Coronary artery (tissue), 2 donors: ENCODE results near the gene MMP2.
A peak's percentile ranks its signal among the peaks of the same experiment; 100 is the strongest.

Experiments
- DNase-seq: peaks from one replicate; pipeline ENCODE4 v3.0.0-alpha.2; 2017; ENCODE audit warnings: low spot score
- H3K27ac ChIP-seq, 2 donors: fragments of 200-600 bp; sonication (generic); one replicate each; pipeline ENCODE4 v1.5.1; 2016 to 2019
- H3K4me3 ChIP-seq: fragments of 200-600 bp; sonication (generic); 2 replicates; pipeline ENCODE4 v1.5.1; 2016; ENCODE audit warnings: mild to moderate bottlenecking, moderate library complexity
- CTCF ChIP-seq: fragments of 200-600 bp; sonication (generic); IDR thresholded peaks from one replicate; pipeline ENCODE4 v1.5.1; 2019; ENCODE audit warnings: antibody characterized with exemption

The MMP2 gene

GRCh38 chr16:55453909-55454308, 25.1 kb upstream of the MMP2 start:
- H3K27ac ChIP-seq: no peak overlapping the region
- no peak for DNase-seq
- no peak overlapping the region for H3K4me3 ChIP-seq
- TF ChIP-seq CTCF: no peak

GRCh38 chr16:55454861-55455260, 24.1 kb upstream of the MMP2 start:
- no peak for DNase-seq
- Histone ChIP-seq H3K4me3 (no peak overlapping the region), H3K27ac (no peak overlapping the region)
- no peak for TF ChIP-seq CTCF

GRCh38 chr16:55462241-55462640, 16.8 kb upstream of the MMP2 start:
- Histone ChIP-seq H3K4me3 (no peak overlapping the region), H3K27ac (no peak overlapping the region)
- TF ChIP-seq CTCF: no peak
- no peak for DNase-seq

DNA sequence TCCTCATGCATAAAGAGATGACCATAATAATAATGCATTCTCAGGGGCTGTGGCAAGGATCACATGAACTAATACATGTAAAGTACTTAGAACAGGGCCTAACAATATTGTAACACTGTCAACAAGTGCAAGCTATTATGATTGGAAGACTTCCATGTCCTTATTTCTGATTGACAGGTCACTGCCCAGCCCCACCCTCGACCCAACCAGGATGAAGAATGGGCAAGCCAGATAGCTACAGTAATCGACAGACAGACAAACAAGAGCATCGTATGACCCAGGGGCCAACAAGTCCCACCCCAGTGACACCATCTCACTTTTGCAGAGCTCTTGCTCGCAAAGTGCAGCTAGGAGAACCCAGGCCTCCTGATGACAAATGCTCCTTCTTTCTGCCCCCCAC, 14.6 kb upstream of the MMP2 start:
- TF ChIP-seq CTCF: no peak
- Histone ChIP-seq H3K27ac (no peak overlapping the region), H3K4me3 (no peak overlapping the region)
- no peak for DNase-seq

DNA sequence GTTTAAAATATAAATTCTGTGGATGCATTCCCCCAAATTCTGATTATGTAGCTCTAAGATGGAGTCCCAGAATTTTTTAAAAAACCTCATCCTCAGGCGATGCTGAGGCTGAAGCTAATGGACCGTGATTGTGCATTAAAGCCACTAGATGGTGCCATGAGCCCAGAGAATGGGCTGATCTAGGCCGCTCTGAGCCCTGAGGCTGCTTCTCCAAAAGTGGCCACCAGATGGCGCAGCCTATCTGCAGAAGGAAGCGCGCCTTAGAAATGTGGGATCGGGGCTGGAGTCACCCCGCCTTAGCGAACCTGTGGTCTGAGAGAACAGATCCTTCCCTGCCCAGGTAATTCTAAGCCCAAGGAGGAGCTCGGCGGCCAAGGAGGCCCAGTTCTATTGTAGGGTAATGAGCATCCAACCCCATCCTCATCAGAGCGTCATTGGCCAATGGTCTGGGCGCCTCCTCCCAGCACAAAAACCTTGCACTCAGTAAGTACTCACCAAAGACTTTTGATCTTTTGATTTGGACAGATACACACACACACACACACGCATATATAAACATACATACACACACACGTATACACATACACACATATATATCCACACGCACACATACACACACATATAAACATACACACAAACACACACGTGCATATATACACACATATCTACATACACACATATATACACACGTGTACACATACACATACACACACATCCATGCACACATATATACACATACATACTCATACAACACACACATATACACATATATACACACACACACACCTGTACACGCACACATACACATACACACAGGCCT, 13.7 kb upstream of the MMP2 start:
- no peak for DNase-seq
- peak; percentile 98 for TF ChIP-seq CTCF
- no peak overlapping the region for H3K4me3 ChIP-seq
- no peak overlapping the region for H3K27ac ChIP-seq

- Histone ChIP-seq H3K27ac (no peak overlapping the region), H3K4me3 (no peak overlapping the region)
- peak; percentile 41 for DNase-seq
- no peak for TF ChIP-seq CTCF
Observed at GRCh38 chr16:55466209-55466608, 12.8 kb upstream of the MMP2 start.

DNA sequence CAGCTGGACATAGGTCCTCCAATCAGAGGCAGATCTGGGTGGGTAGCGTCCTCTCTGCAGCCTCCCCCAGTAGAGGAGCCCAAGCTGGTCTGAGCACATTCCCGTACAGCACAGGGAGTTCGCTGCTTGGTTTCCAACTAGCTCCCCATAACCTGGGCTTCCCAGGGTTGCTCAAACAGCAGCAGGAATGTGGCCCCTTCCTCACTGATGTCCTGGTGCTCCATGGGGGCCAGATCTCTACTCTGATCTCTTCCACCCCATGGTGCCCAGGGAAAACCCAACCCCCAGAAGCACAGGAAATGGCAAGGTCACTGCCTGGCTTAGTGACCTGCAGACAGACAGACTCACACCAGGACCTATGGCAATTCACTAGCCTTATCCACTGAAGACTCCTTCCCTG, 11.1 kb upstream of the MMP2 start:
- no peak for TF ChIP-seq CTCF
- DNase-seq: no peak
- Histone ChIP-seq H3K4me3 (no peak overlapping the region), H3K27ac (no peak overlapping the region)
